Measurements from ENCODE around the gene ELMO3.

ELMO3 gene

DNA sequence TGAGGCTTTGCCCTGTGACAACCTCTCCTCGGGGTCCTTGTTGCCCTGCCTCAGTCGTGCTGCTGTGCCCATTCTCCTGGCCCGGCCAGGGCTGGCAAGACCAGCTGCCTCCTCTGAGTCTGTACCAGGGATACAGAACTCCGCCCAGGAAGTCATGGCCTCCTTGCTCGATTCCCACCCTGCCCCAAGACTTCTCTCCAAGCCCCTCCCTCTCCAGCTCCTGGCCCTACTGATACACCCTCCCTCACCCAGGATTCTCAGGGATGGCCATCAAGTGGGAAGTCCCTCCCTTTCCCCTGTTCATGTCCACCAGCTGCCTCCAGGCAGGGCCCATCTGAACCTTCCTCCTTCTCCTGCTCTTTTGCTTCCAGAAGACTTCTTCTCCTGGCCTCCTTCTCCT is 16.8 kb downstream of the ELMO3 start:
- Histone ChIP-seq H3K4me2 (no peak overlapping the region), H3K4me1 (ENCODE audit: low read depth, poor library complexity, severe bottlenecking) (no peaks in the 10 kb centered on the region), H2AFZ (ENCODE audit: low read depth) (no peak overlapping the region), H3K27me3 (ENCODE audit: insufficient read depth, low read depth) (no peaks in the 10 kb centered on the region), H3K4me3 (IDR thresholded peaks at IDR 0.05; ENCODE audit: insufficient read depth, low read depth, low read length) (no peak overlapping the region), H3K27ac (no peak overlapping the region), H3K9ac (no peak overlapping the region), H4K20me1 (ENCODE audit: insufficient read depth) (no peaks in the 10 kb centered on the region), H3K36me3 (ENCODE audit: insufficient read depth) (no peaks in the 10 kb centered on the region), H3K79me2 (ENCODE audit: insufficient read depth, low read depth) (no peaks in the 10 kb centered on the region)
- TF ChIP-seq, protein P1, sequence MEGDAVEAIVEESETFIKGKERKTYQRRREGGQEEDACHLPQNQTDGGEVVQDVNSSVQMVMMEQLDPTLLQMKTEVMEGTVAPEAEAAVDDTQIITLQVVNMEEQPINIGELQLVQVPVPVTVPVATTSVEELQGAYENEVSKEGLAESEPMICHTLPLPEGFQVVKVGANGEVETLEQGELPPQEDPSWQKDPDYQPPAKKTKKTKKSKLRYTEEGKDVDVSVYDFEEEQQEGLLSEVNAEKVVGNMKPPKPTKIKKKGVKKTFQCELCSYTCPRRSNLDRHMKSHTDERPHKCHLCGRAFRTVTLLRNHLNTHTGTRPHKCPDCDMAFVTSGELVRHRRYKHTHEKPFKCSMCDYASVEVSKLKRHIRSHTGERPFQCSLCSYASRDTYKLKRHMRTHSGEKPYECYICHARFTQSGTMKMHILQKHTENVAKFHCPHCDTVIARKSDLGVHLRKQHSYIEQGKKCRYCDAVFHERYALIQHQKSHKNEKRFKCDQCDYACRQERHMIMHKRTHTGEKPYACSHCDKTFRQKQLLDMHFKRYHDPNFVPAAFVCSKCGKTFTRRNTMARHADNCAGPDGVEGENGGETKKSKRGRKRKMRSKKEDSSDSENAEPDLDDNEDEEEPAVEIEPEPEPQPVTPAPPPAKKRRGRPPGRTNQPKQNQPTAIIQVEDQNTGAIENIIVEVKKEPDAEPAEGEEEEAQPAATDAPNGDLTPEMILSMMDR (conservative IDR thresholded peaks at IDR 0.05; ENCODE audit: low read depth, low read length) = no peak

GRCh38 chr16:67216612-67217490 is 17.9 kb downstream of the ELMO3 start:
- no peaks in the 10 kb centered on the region for H4K20me1 ChIP-seq (ENCODE audit: insufficient read depth)
- no peaks in the 10 kb centered on the region for H3K27me3 ChIP-seq (ENCODE audit: insufficient read depth, low read depth)
- no peak overlapping the region for H3K4me2 ChIP-seq
- no peak overlapping the region for H3K27ac ChIP-seq
- no peak overlapping the region for H3K4me3 ChIP-seq (IDR thresholded peaks at IDR 0.05; ENCODE audit: insufficient read depth, low read depth, low read length)
- no peak overlapping the region for H2AFZ ChIP-seq (ENCODE audit: low read depth)
- no peaks in the 10 kb centered on the region for H3K36me3 ChIP-seq (ENCODE audit: insufficient read depth)
- H3K4me1 ChIP-seq (ENCODE audit: low read depth, poor library complexity, severe bottlenecking) = no peaks in the 10 kb centered on the region
- TF ChIP-seq, protein P1 (conservative IDR thresholded peaks at IDR 0.05; ENCODE audit: low read depth, low read length) = no peak
- no peaks in the 10 kb centered on the region for H3K79me2 ChIP-seq (ENCODE audit: insufficient read depth, low read depth)
- no peak overlapping the region for H3K9ac ChIP-seq

DNA sequence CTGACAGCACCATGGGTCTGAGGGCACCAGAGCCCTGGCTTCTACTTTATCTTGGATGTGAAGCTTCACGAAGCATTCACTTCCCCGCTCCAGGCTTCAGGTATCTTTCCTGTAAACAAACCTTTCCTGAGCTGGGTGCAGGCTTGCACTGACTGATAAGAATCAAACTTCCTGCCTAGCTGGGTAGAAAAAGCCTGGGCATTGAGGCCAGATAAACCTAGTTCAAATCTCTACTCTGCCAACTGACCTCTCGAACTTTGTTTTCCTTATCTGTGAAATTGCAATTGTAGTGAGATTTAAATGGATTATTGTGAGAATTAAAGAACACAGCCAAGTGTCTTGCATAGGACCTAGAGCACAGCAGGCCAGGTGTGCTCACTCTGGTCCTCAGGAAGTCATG is 25.1 kb downstream of the ELMO3 start:
- Histone ChIP-seq H3K4me3 (IDR thresholded peaks at IDR 0.05; ENCODE audit: insufficient read depth, low read depth, low read length) (no peak overlapping the region), H3K27ac (no peak overlapping the region), H4K20me1 (ENCODE audit: insufficient read depth) (no peaks in the 10 kb centered on the region), H3K27me3 (ENCODE audit: insufficient read depth, low read depth) (no peaks in the 10 kb centered on the region), H3K79me2 (ENCODE audit: insufficient read depth, low read depth) (peaks cover 16% of the 10 kb centered on the region), H2AFZ (ENCODE audit: low read depth) (no peak overlapping the region), H3K4me1 (ENCODE audit: low read depth, poor library complexity, severe bottlenecking) (peaks cover 10% of the 10 kb centered on the region), H3K4me2 (no peak overlapping the region), H3K9ac (no peak overlapping the region), H3K36me3 (ENCODE audit: insufficient read depth) (no peaks in the 10 kb centered on the region)
- TF ChIP-seq, protein P1 (conservative IDR thresholded peaks at IDR 0.05; ENCODE audit: low read depth, low read length) = no peak

DNA sequence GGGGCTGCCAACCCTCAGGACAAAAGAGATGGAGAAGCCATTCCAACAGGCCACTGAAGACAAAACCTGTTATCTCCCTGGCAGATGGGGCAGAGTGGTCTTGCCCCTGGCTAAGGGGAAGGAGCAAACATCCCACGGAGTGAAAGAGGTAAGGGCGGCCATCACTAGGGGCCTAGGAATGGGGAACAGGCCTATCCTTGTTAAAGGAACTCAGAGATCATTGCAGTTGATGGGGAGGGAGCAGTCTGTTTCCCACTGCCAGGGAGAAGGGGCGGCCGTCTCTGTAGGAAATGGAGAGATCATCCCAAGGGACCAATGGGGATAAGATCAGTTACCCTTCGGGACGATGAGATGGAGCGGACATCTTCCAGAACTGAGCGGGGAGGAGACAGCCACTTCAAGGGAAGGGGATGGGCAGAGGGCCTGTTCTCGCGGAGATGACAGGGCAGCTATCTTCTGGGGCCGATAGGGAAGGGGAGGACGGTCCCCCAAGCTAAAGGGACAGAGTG is 27.4 kb downstream of the ELMO3 start:
- H3K4me1 ChIP-seq (ENCODE audit: low read depth, poor library complexity, severe bottlenecking) = peaks cover 10% of the 10 kb centered on the region
- peak overlapping the region; percentile 81 for H2AFZ ChIP-seq (ENCODE audit: low read depth)
- TF ChIP-seq, protein P1 (conservative IDR thresholded peaks at IDR 0.05; ENCODE audit: low read depth, low read length) = no peak
- no peaks in the 10 kb centered on the region for H3K36me3 ChIP-seq (ENCODE audit: insufficient read depth)
- H3K27ac ChIP-seq = no peak overlapping the region
- H3K79me2 ChIP-seq (ENCODE audit: insufficient read depth, low read depth) = peaks cover 16% of the 10 kb centered on the region
- H3K4me3 ChIP-seq (IDR thresholded peaks at IDR 0.05; ENCODE audit: insufficient read depth, low read depth, low read length) = no peak overlapping the region
- H4K20me1 ChIP-seq (ENCODE audit: insufficient read depth) = no peaks in the 10 kb centered on the region
- no peaks in the 10 kb centered on the region for H3K27me3 ChIP-seq (ENCODE audit: insufficient read depth, low read depth)
- peak overlapping the region; percentile 86 for H3K4me2 ChIP-seq
- H3K9ac ChIP-seq = peak overlapping the region; percentile 39; the same call in 1 of the 2 replicates
